ENCODE measurements around the gene DENND1B.
"Not testable (repeated sequence)": the region's sequence is repeated elsewhere in the genome, so short reads cannot be mapped to it uniquely, and the experiment has no call there.

The DENND1B gene

GRCh38 chr1:197622371-197622770 is 152.9 kb downstream of the DENND1B start:
- DNase-seq (ENCODE audit: low read depth) = no peak

- no peak for DNase-seq (ENCODE audit: low read depth)
These were observed 153.5 kb downstream of the DENND1B start for GRCh38 chr1:197621761-197622160.

GRCh38 chr1:197620714-197621163 is 154.5 kb downstream of the DENND1B start:
- no peak for DNase-seq (ENCODE audit: low read depth)

GRCh38 chr1:197619008-197619640 is 156.2 kb downstream of the DENND1B start:
- DNase-seq (ENCODE audit: low read depth) = no peak

- DNase-seq (ENCODE audit: low read depth) = no peak
These were observed 157.2 kb downstream of the DENND1B start for GRCh38 chr1:197618061-197618460.

- DNase-seq (ENCODE audit: low read depth) = no peak
These were observed 159.6 kb downstream of the DENND1B start for GRCh38 chr1:197615693-197616011.

GRCh38 chr1:197614916-197615692 is 160.2 kb downstream of the DENND1B start:
- DNase-seq (ENCODE audit: low read depth) = no peak

- DNase-seq (ENCODE audit: low read depth) = no peak
These were observed 169.0 kb downstream of the DENND1B start for GRCh38 chr1:197606168-197606845.

- no peak for DNase-seq (ENCODE audit: low read depth)
These were observed 171.0 kb downstream of the DENND1B start for GRCh38 chr1:197604302-197604701.

- DNase-seq (ENCODE audit: low read depth) = no peak
These were observed 174.5 kb downstream of the DENND1B start for GRCh38 chr1:197600751-197601150.

GRCh38 chr1:197599789-197600188 is 175.5 kb downstream of the DENND1B start:
- DNase-seq (ENCODE audit: low read depth) = no peak

GRCh38 chr1:197598935-197599334 is 176.3 kb downstream of the DENND1B start:
- DNase-seq (ENCODE audit: low read depth) = no peak

GRCh38 chr1:197595304-197595904 is 179.9 kb downstream of the DENND1B start:
- no peak for DNase-seq (ENCODE audit: low read depth)

- no peak for DNase-seq (ENCODE audit: low read depth)
These were observed 184.6 kb downstream of the DENND1B start for GRCh38 chr1:197590687-197591086.

GRCh38 chr1:197585809-197586208 is 189.5 kb downstream of the DENND1B start:
- no peak for DNase-seq (ENCODE audit: low read depth)

- no peak for DNase-seq (ENCODE audit: low read depth)
These were observed 197.7 kb downstream of the DENND1B start for GRCh38 chr1:197577580-197577979.

GRCh38 chr1:197575531-197575930 is 199.7 kb downstream of the DENND1B start:
- DNase-seq (ENCODE audit: low read depth) = not testable (repeated sequence)

- DNase-seq (ENCODE audit: low read depth) = no peak
These were observed 203.1 kb downstream of the DENND1B start for GRCh38 chr1:197572169-197572568.

GRCh38 chr1:197567442-197567841 is 207.8 kb downstream of the DENND1B start:
- no peak for DNase-seq (ENCODE audit: low read depth)

GRCh38 chr1:197561041-197561440 is 214.2 kb downstream of the DENND1B start:
- no peak for DNase-seq (ENCODE audit: low read depth)

- DNase-seq (ENCODE audit: low read depth) = no peak
These were observed 215.6 kb downstream of the DENND1B start for GRCh38 chr1:197559655-197560054.

GRCh38 chr1:197559244-197559643 is 216.0 kb downstream of the DENND1B start:
- DNase-seq (ENCODE audit: low read depth) = no peak

- DNase-seq (ENCODE audit: low read depth) = no peak
These were observed 218.0 kb downstream of the DENND1B start for GRCh38 chr1:197557302-197557701.
